ENCODE data around the gene C5orf63. TPM values are rescaled to one million over a fixed set of nuclear protein-coding genes. Genes with fewer than 3 reads are reported as not detected.

C5orf63 gene
- total and polyA plus RNA-seq, 2 donors (not counting 1 experiment from before 2014, with no cell fraction given): 10.3 to 20.0 TPM

GRCh38 chr5:127085796-127086195, 12.5 kb upstream of the C5orf63 start:
- H3K9me3 Mint-ChIP-seq (ENCODE audit: insufficient read depth): no peaks in the 10 kb centered on the region
- H3K4me2 ChIP-seq (replicated peaks; ENCODE audit: low read depth, low read length, poor library complexity, severe bottlenecking): no peak overlapping the region
- H3K4me1 Mint-ChIP-seq: peaks cover 8% of the 10 kb centered on the region
- H3K9me3 ChIP-seq (ENCODE audit: control extremely low read depth in 1 of 3, control insufficient read depth in 2 of 3, insufficient read depth in 1 of 3, low read length in 2 of 3): no peaks in the 10 kb centered on the region
- DNase-seq: no peak
- no peak for ATAC-seq (ENCODE audit: low read depth)
- ChIA-PET CTCF (no interaction called here), POLR2A (no interaction called here)
- no peaks in the 10 kb centered on the region for H3K27me3 ChIP-seq (replicated peaks in 1 of 4; ENCODE audit: control extremely low read depth in 1 of 4, control insufficient read depth in 3 of 4, insufficient read depth in 4 of 4, low read length in 3 of 4)
- H3K27ac Mint-ChIP-seq: no peak overlapping the region
- 92% methylated on average over 2 of the region's 5 CpGs for WGBS (ENCODE audit: insufficient coverage)
- H4K20me1 ChIP-seq (ENCODE audit: control insufficient read depth, insufficient read depth, low read length, poor library complexity, severe bottlenecking): no peaks in the 10 kb centered on the region
- intact Hi-C loops (cut with micrococcal nuclease): no loop called here
- H3K9ac ChIP-seq (ENCODE audit: low read length): no peak overlapping the region
- H3K4me1 ChIP-seq (ENCODE audit: control insufficient read depth in 2 of 2, insufficient read depth in 2 of 2, low read length in 2 of 2): peaks cover 0 to 5% of the 10 kb centered on the region in 2 donors
- no peaks in the 10 kb centered on the region for H3K36me3 ChIP-seq (replicated peaks in 1 of 2; ENCODE audit: control extremely low read depth in 1 of 2, control insufficient read depth in 1 of 2, extremely low read depth in 1 of 2, insufficient read depth in 2 of 2, low read length in 1 of 2)
- H3K4me3 ChIP-seq (ENCODE audit: control extremely low read depth in 1 of 5, extremely low read depth in 1 of 5, insufficient read depth in 1 of 5, low read depth in 2 of 5, low read length in 4 of 5): no peak overlapping the region
- no peak for TF ChIP-seq CTCF (IDR thresholded peaks at IDR 0.05)
- TF ChIP-seq EZH2 (IDR thresholded peaks at IDR 0.05; ENCODE audit: borderline replicate concordance, insufficient read depth, low read depth, low read length, poor library complexity, severe bottlenecking): no peak
- no peaks in the 10 kb centered on the region for H3K79me2 ChIP-seq (ENCODE audit: control insufficient read depth, insufficient read depth, low read length)
- H3K27me3 Mint-ChIP-seq: no peaks in the 10 kb centered on the region
- H3K4me3 Mint-ChIP-seq: no peak overlapping the region
- H2AFZ ChIP-seq (ENCODE audit: insufficient read depth, low read depth, low read length, poor library complexity, severe bottlenecking): no peak overlapping the region
- no peak overlapping the region for H3K27ac ChIP-seq (ENCODE audit: low read length in 2 of 2)

- Mint-ChIP-seq H3K4me1 (peaks cover 9% of the 10 kb centered on the region), H3K4me3 (no peak overlapping the region), H3K27me3 (no peaks in the 10 kb centered on the region), H3K27ac (no peak overlapping the region), H3K9me3 (ENCODE audit: insufficient read depth) (no peaks in the 10 kb centered on the region)
- Histone ChIP-seq H3K9ac (ENCODE audit: low read length) (no peak overlapping the region), H2AFZ (ENCODE audit: insufficient read depth, low read depth, low read length, poor library complexity, severe bottlenecking) (no peak overlapping the region), H3K4me2 (replicated peaks; ENCODE audit: low read depth, low read length, poor library complexity, severe bottlenecking) (no peak overlapping the region), H3K27me3 (replicated peaks in 1 of 4; ENCODE audit: control extremely low read depth in 1 of 4, control insufficient read depth in 3 of 4, insufficient read depth in 4 of 4, low read length in 3 of 4) (no peaks in the 10 kb centered on the region), H3K79me2 (ENCODE audit: control insufficient read depth, insufficient read depth, low read length) (no peaks in the 10 kb centered on the region), H3K9me3 (ENCODE audit: control extremely low read depth in 1 of 3, control insufficient read depth in 2 of 3, insufficient read depth in 1 of 3, low read length in 2 of 3) (no peaks in the 10 kb centered on the region), H3K36me3 (replicated peaks in 1 of 2; ENCODE audit: control extremely low read depth in 1 of 2, control insufficient read depth in 1 of 2, extremely low read depth in 1 of 2, insufficient read depth in 2 of 2, low read length in 1 of 2) (no peaks in the 10 kb centered on the region), H3K4me3 (ENCODE audit: control extremely low read depth in 1 of 5, extremely low read depth in 1 of 5, insufficient read depth in 1 of 5, low read depth in 2 of 5, low read length in 4 of 5) (no peak overlapping the region), H4K20me1 (ENCODE audit: control insufficient read depth, insufficient read depth, low read length, poor library complexity, severe bottlenecking) (no peaks in the 10 kb centered on the region), H3K4me1 (ENCODE audit: control insufficient read depth in 2 of 2, insufficient read depth in 2 of 2, low read length in 2 of 2) (peaks cover 0 to 5% of the 10 kb centered on the region in 2 donors), H3K27ac (ENCODE audit: low read length in 2 of 2) (no peak overlapping the region)
- WGBS (ENCODE audit: insufficient coverage): no CpG with 5 or more reads among the region's 2 CpGs
- ChIA-PET CTCF (no interaction called here), POLR2A (no interaction called here)
- no peak for TF ChIP-seq EZH2 (IDR thresholded peaks at IDR 0.05; ENCODE audit: borderline replicate concordance, insufficient read depth, low read depth, low read length, poor library complexity, severe bottlenecking)
- TF ChIP-seq CTCF (IDR thresholded peaks at IDR 0.05): no peak
- ATAC-seq (ENCODE audit: low read depth) (no peak), DNase-seq (no peak)
- intact Hi-C loops (cut with micrococcal nuclease): no loop called here
Observed at GRCh38 chr5:127085371-127085770, 12.1 kb upstream of the C5orf63 start.
